SK-N-SH (cell line): Measurements from ENCODE around the gene CHIC2. TPM values are rescaled to one million over a fixed set of nuclear protein-coding genes. Genes with fewer than 3 reads are reported as not detected.

ENCODE experiments used
- CTCF ChIA-PET: fragments of 300-600, 350-600 bp; formaldehyde crosslinking; extraction: SDS; loops from one replicate; lab custom pipeline; 2021; lab: Yijun Ruan, JAX
- POLR2A ChIA-PET: fragments of 350-600 bp; sonication (Branson Sonifier 250); formaldehyde crosslinking; extraction: SDS; loops from one replicate; lab custom pipeline; 2020; ENCODE audit warnings: antibody characterized with exemption, inconsistent platforms; lab: Yijun Ruan, JAX
- DNase-seq: peaks from one replicate; pipeline ENCODE4 v3.0.0; 2012
- H2AFZ ChIP-seq: fragments of 200-600 bp; sonication (generic); 2 replicates; pipeline ENCODE4 v1.8.1; 2016; ENCODE audit warnings: antibody characterized with exemption, mild to moderate bottlenecking, low read depth
- H3F3A ChIP-seq: fragments of 200-600 bp; sonication (generic); replicated peaks from 2 replicates; pipeline ENCODE3; 2016; ENCODE audit warnings: antibody characterized with exemption, mild to moderate bottlenecking; ENCODE audit not compliant: insufficient read depth
- H3K27ac ChIP-seq, 2 experiments: fragments of 200-500 bp in 1 of 2; fragments of 200-600 bp in 1 of 2; sonication (Bioruptor generic) in 1 of 2; sonication (generic), shearing (Covaris generic) in 1 of 2; 2 replicates each; pipeline versions ENCODE4 v1.5.1 to v1.6.1; 2014 to 2016; ENCODE audit warnings: low read depth in 2 of 2, inconsistent platforms in 1 of 2, low read length in 1 of 2, mild to moderate bottlenecking in 1 of 2, mixed read lengths in 1 of 2
- H3K27me3 ChIP-seq: fragments of 200-600 bp; sonication (generic), shearing (Covaris generic); 2 replicates; pipeline ENCODE4 v1.6.1; 2016; ENCODE audit warnings: mixed run types; ENCODE audit not compliant: insufficient read depth
- H3K36me3 ChIP-seq, 2 experiments: fragments of 200-500 bp in 1 of 2; fragments of 200-600 bp in 1 of 2; sonication (Bioruptor generic) in 1 of 2; sonication (generic) in 1 of 2; replicated peaks in 1 of 2; 2 replicates each; pipeline versions ENCODE3 to v1.5.1; 2014 to 2016; ENCODE audit warnings: low read length in 1 of 2, mild to moderate bottlenecking in 1 of 2; ENCODE audit not compliant: insufficient read depth in 2 of 2, control insufficient read depth in 1 of 2
- H3K4me1 ChIP-seq, 2 experiments: fragments of 200-500 bp in 1 of 2; fragments of 200-600 bp in 1 of 2; sonication (Bioruptor generic) in 1 of 2; sonication (generic), shearing (Covaris generic) in 1 of 2; 2 replicates each; pipeline versions ENCODE4 v1.5.1 to v1.6.1; 2014 to 2016; ENCODE audit warnings: low read depth in 1 of 2, low read length in 1 of 2, mixed run types in 1 of 2; ENCODE audit not compliant: insufficient read depth in 2 of 2, control insufficient read depth in 1 of 2
- H3K4me2 ChIP-seq: fragments of 200-600 bp; sonication (generic), shearing (Covaris generic); 2 replicates; pipeline ENCODE4 v1.6.1; 2017; ENCODE audit warnings: mixed run types
- H3K4me3 ChIP-seq, 2 experiments: fragments of 200-500 bp in 1 of 2; fragments of 200-600 bp in 1 of 2; sonication (Bioruptor generic) in 1 of 2; sonication (generic), shearing (Covaris generic) in 1 of 2; 2 replicates each; pipeline versions ENCODE4 v1.5.1 to v1.8.1; 2014 to 2016; ENCODE audit warnings: low read depth in 2 of 2, inconsistent platforms in 1 of 2, low read length in 1 of 2, mild to moderate bottlenecking in 1 of 2, mixed read lengths in 1 of 2, moderate library complexity in 1 of 2
- H3K79me2 ChIP-seq: fragments of 200-600 bp; sonication (generic); 2 replicates; pipeline ENCODE4 v1.8.1; 2017; ENCODE audit warnings: mild to moderate bottlenecking; ENCODE audit not compliant: insufficient read depth
- H3K9ac ChIP-seq: fragments of 200-600 bp; sonication (generic); 2 replicates; pipeline ENCODE4 v1.6.1; 2017; ENCODE audit warnings: mixed run types
- H3K9me2 ChIP-seq: fragments of 200-600 bp; sonication (generic); 2 replicates; pipeline ENCODE4 v1.6.1; 2017; ENCODE audit warnings: mixed run types
- H3K9me3 ChIP-seq: fragments of 200-600 bp; sonication (generic); 2 replicates; pipeline ENCODE4 v1.6.1; 2017; ENCODE audit warnings: mixed run types, mild to moderate bottlenecking, moderate library complexity
- H4K20me1 ChIP-seq: fragments of 200-600 bp; sonication (generic); 2 replicates; pipeline ENCODE4 v1.6.1; 2017; ENCODE audit warnings: mild to moderate bottlenecking, mixed run types; ENCODE audit not compliant: insufficient read depth
- CHD2 ChIP-seq: fragments of 150-350 bp; IDR thresholded peaks from 2 replicates; pipeline ENCODE4 v1.6.1; 2018; ENCODE audit warnings: low read length; ENCODE audit not compliant: partially characterized antibody
- CTCF ChIP-seq: fragments of 200-600 bp; sonication (generic); IDR thresholded peaks from 2 replicates; pipeline ENCODE4 v1.6.1; 2017; ENCODE audit warnings: antibody characterized with exemption, mild to moderate bottlenecking, moderate library complexity
- ELF1 ChIP-seq: IDR thresholded peaks from 2 replicates; pipeline ENCODE4 v1.4.0; 2012
- EZH2phosphoT487 ChIP-seq: fragments of 200-600 bp; sonication (generic); IDR thresholded peaks from 2 replicates; pipeline ENCODE4 v1.6.1; 2017; ENCODE audit warnings: low read depth, mixed run types, mild to moderate bottlenecking, antibody characterized with exemption, moderate library complexity, borderline replicate concordance
- FOXJ3 ChIP-seq: sonication (generic); formaldehyde crosslinking; IDR thresholded peaks from 2 replicates; pipeline ENCODE4 v1.5.1; 2020; ENCODE audit warnings: mild to moderate bottlenecking, missing genetic modification reagents
- FOXM1 ChIP-seq: IDR thresholded peaks from 2 replicates; pipeline ENCODE4 v1.4.0; 2012; ENCODE audit warnings: low read depth, mild to moderate bottlenecking
- GABPA ChIP-seq: IDR thresholded peaks from 2 replicates; pipeline ENCODE4 v1.4.0; 2012; ENCODE audit warnings: low read depth, mild to moderate bottlenecking
- IRF3 ChIP-seq: fragments of 150-350 bp; IDR thresholded peaks from 2 replicates; pipeline ENCODE4 v1.6.1; 2016; ENCODE audit warnings: mild to moderate bottlenecking, low read depth, low read length
- MEF2A ChIP-seq: IDR thresholded peaks from 2 replicates; pipeline ENCODE4 v1.4.0; 2012; ENCODE audit warnings: low read depth, borderline replicate concordance
- MXI1 ChIP-seq: IDR thresholded peaks from 2 replicates; pipeline ENCODE4 v1.6.1; 2012; ENCODE audit warnings: mild to moderate bottlenecking, low read depth, low read length, improper control_type of control experiment
- NFIC ChIP-seq: IDR thresholded peaks from 2 replicates; pipeline ENCODE4 v1.4.0; 2012; ENCODE audit warnings: borderline replicate concordance
- NRF1 ChIP-seq: IDR thresholded peaks from 2 replicates; pipeline ENCODE4 v1.6.1; 2012; ENCODE audit warnings: low read depth, mild to moderate bottlenecking, low read length
- RXRA ChIP-seq: IDR thresholded peaks from 2 replicates; pipeline ENCODE4 v1.4.0; 2012; ENCODE audit warnings: low read depth, mild to moderate bottlenecking, borderline replicate concordance
- SMC3 ChIP-seq: IDR thresholded peaks from 2 replicates; pipeline ENCODE4 v1.6.1; 2012; ENCODE audit warnings: low read depth, low read length, improper control_type of control experiment
- TCF12 ChIP-seq: IDR thresholded peaks from 2 replicates; pipeline ENCODE4 v1.4.0; 2012
- TEAD4 ChIP-seq: IDR thresholded peaks from 2 replicates; pipeline ENCODE4 v1.4.0; 2012; ENCODE audit warnings: mild to moderate bottlenecking, borderline replicate concordance; ENCODE audit not compliant: insufficient read depth
- YY1 ChIP-seq: IDR thresholded peaks from 2 replicates; pipeline ENCODE4 v1.4.0; 2012; ENCODE audit warnings: low read depth, mild to moderate bottlenecking
- WGBS: methylation state at CpG from one replicate; pipeline ENCODE4 v1.1.6; 2017; ENCODE audit warnings: low lambda C conversion rate; 5-methylcytosine and 5-hydroxymethylcytosine counted together
- polyA plus RNA-seq, 3 experiments: library from polyadenylated mRNA; depleted of rRNA; stranded (reverse); fragments of >200 nt; gene quantifications; 2 replicates each; pipeline ENCODE4 v1.2.3, GENCODE V29; 2012
- TF ChIP-seq, protein P1 (sequence below): fragments of 150-350 bp; IDR thresholded peaks from 2 replicates; pipeline ENCODE4 v1.6.1; 2017; ENCODE audit warnings: antibody characterized with exemption, low read length, low read depth, borderline replicate concordance
- TF ChIP-seq, protein P2 (sequence below): IDR thresholded peaks from 2 replicates; pipeline ENCODE4; 2012
- TF ChIP-seq, protein P3 (sequence below): IDR thresholded peaks from 2 replicates; pipeline ENCODE4 v1.4.0; 2012; ENCODE audit warnings: low read depth

CHIC2 gene
- polyA plus RNA-seq, 1 of the 3 experiments (the other 2 are of a cell fraction): 26.8 TPM

DNA sequence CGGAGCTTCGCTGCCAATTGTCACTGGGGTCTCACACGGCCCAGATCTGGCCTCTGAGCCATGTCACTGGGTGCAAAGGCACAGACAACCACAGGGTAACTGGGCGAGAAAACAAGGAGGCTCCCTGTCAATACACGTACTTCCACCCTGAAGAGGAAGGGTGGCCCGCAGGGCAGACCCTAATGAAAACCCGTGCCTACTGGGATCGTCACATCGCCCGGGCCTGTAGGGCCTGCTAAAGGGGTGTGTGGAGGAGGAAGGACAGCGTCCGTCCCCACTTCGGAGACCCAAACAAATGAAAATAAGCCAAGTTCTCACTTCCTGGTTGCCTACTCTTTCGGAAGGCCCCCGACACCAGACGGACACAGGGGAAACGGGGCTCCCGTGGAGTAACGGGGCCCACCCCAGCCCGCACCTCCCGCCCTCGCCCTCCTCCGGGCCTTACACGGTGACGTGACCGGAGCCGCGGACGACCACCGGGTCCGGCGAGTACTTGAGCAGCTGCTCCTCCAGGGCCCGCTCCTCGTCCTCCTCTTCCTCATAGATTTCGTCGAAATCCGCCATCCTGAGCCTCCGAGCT lies 578 bp downstream of the CHIC2 start:
- Histone ChIP-seq H3F3A (peaks cover 39% of the 10 kb centered on the region), H3K36me3 (peaks cover 16 to 26% of the 10 kb centered on the region in 2 experiments), H4K20me1 (peaks cover 37% of the 10 kb centered on the region), H3K4me1 (peaks cover 23 to 24% of the 10 kb centered on the region in 2 experiments), H2AFZ (no peak overlapping the region; the same call in 1 of the 2 replicates), H3K79me2 (peaks cover 56% of the 10 kb centered on the region), H3K4me2 (peak overlapping the region; percentile 93), H3K9me3 (no peaks in the 10 kb centered on the region), H3K9ac (peak overlapping the region; percentile 99), H3K9me2 (no peaks in the 10 kb centered on the region), H3K27me3 (no peaks in the 10 kb centered on the region), H3K4me3 (peak overlapping the region; percentile 95 to 97), H3K27ac (peak overlapping the region; percentile 93)
- ChIA-PET CTCF (interaction anchor here (0.6 to 2.2 kb wide), 3 partner anchors 22 to 1048 kb away, joined by 3 to 6 read pairs (median 5); no protein-coding TSS in a partner anchor), POLR2A (interaction anchor here (0.6 kb wide), 1 partner anchor 1078 kb away, joined by 3 read pairs; no protein-coding TSS in a partner anchor)
- WGBS: under 1% methylated on average over 31 of the region's 38 CpGs
- TF ChIP-seq TEAD4: no peak
- no peak for TF ChIP-seq NRF1
- TF ChIP-seq, protein P1, sequence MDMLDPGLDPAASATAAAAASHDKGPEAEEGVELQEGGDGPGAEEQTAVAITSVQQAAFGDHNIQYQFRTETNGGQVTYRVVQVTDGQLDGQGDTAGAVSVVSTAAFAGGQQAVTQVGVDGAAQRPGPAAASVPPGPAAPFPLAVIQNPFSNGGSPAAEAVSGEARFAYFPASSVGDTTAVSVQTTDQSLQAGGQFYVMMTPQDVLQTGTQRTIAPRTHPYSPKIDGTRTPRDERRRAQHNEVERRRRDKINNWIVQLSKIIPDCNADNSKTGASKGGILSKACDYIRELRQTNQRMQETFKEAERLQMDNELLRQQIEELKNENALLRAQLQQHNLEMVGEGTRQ: no peak
- no peak for TF ChIP-seq TCF12
- TF ChIP-seq GABPA: no peak; the same call in 1 of the 2 replicates
- peak; percentile 57; the same call in 1 of the 2 replicates for TF ChIP-seq MXI1
- TF ChIP-seq ELF1: 0 out of 2 replicates have a peak, but pooled peaks have one; percentile 6
- TF ChIP-seq FOXM1: no peak
- no peak for TF ChIP-seq EZH2phosphoT487
- TF ChIP-seq CHD2: no peak
- TF ChIP-seq SMC3: no peak
- DNase-seq: peak; percentile 47

- POLR2A ChIA-PET: no interaction called here
- TF ChIP-seq, protein P2, sequence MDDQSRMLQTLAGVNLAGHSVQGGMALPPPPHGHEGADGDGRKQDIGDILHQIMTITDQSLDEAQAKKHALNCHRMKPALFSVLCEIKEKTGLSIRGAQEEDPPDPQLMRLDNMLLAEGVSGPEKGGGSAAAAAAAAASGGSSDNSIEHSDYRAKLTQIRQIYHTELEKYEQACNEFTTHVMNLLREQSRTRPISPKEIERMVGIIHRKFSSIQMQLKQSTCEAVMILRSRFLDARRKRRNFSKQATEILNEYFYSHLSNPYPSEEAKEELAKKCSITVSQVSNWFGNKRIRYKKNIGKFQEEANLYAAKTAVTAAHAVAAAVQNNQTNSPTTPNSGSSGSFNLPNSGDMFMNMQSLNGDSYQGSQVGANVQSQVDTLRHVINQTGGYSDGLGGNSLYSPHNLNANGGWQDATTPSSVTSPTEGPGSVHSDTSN: peak; percentile 79
- TF ChIP-seq TCF12: peak; percentile 23; the same call in 1 of the 2 replicates
- TF ChIP-seq EZH2phosphoT487: no peak
- TF ChIP-seq ELF1: no peak
- no peak for TF ChIP-seq RXRA
- TF ChIP-seq YY1: no peak
- TF ChIP-seq, protein P3, sequence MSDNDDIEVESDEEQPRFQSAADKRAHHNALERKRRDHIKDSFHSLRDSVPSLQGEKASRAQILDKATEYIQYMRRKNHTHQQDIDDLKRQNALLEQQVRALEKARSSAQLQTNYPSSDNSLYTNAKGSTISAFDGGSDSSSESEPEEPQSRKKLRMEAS: no peak
- TF ChIP-seq MEF2A: no peak
- no peak for TF ChIP-seq MXI1
- no peak for TF ChIP-seq FOXJ3 (CRISPR knock-in tag)
- no peak for TF ChIP-seq IRF3
- no peak for TF ChIP-seq TEAD4
- no peak for TF ChIP-seq GABPA
- TF ChIP-seq CTCF: no peak
- TF ChIP-seq NFIC: no peak
- TF ChIP-seq SMC3: no peak
Observed at GRCh38 chr4:54063229-54063628, 1.2 kb downstream of the CHIC2 start.

More at GRCh38 chr4:54063229-54063628, 1.2 kb downstream of the CHIC2 start:
- peak overlapping the region; percentile 93 for H3K4me2 ChIP-seq
- H3K4me1 ChIP-seq: peaks cover 23 to 24% of the 10 kb centered on the region in 2 experiments
- WGBS: 0% methylated on average over 4 of the region's 4 CpGs
- peaks cover 39% of the 10 kb centered on the region for H3F3A ChIP-seq
- CTCF ChIA-PET: interaction anchor here (0.6 to 2.2 kb wide), 4 partner anchors 23 to 1048 kb away, joined by 3 to 6 read pairs (median 4); no protein-coding TSS in a partner anchor
- peak overlapping the region; percentile 93 for H3K27ac ChIP-seq
- H3K9ac ChIP-seq: peak overlapping the region; percentile 99
- H2AFZ ChIP-seq: no peak overlapping the region
- peaks cover 41% of the 10 kb centered on the region for H4K20me1 ChIP-seq
- peaks cover 16 to 26% of the 10 kb centered on the region in 2 experiments for H3K36me3 ChIP-seq
- no peak for DNase-seq
- H3K9me2 ChIP-seq: no peaks in the 10 kb centered on the region
- H3K79me2 ChIP-seq: peaks cover 62% of the 10 kb centered on the region
- no peaks in the 10 kb centered on the region for H3K27me3 ChIP-seq
- H3K9me3 ChIP-seq: no peaks in the 10 kb centered on the region
- H3K4me3 ChIP-seq: peak overlapping the region; percentile 95 to 97
